ENCODE results near the gene TCL1B.

The TCL1B gene

GRCh38 chr14:95679148-95679815, 6.9 kb upstream of the TCL1B start:
- no peak for TF ChIP-seq CTCF (conservative IDR thresholded peaks at IDR 0.05; ENCODE audit: control insufficient read depth, insufficient read depth, low read depth, low read length)
- no peak for DNase-seq (ENCODE audit: low read depth)

GRCh38 chr14:95679998-95680735, 6.1 kb upstream of the TCL1B start:
- no peak overlapping the region for H3K4me3 ChIP-seq (ENCODE audit: control insufficient read depth, low read depth, low read length)
- no peak for TF ChIP-seq CTCF (conservative IDR thresholded peaks at IDR 0.05; ENCODE audit: control insufficient read depth, insufficient read depth, low read depth, low read length)
- DNase-seq (ENCODE audit: low read depth): no peak

More at GRCh38 chr14:95679148-95679815, 6.9 kb upstream of the TCL1B start:
- no peak overlapping the region for H3K4me3 ChIP-seq (ENCODE audit: control insufficient read depth, low read depth, low read length)

- DNase-seq (ENCODE audit: low read depth): no peak
- no peak overlapping the region for H3K4me3 ChIP-seq (ENCODE audit: control insufficient read depth, low read depth, low read length)
- TF ChIP-seq CTCF (conservative IDR thresholded peaks at IDR 0.05; ENCODE audit: control insufficient read depth, insufficient read depth, low read depth, low read length): no peak
Measured at GRCh38 chr14:95681153-95681552, 5.1 kb upstream of the TCL1B start.

- DNase-seq (ENCODE audit: low read depth): peak; percentile 15
- peak; percentile 49 for TF ChIP-seq CTCF (conservative IDR thresholded peaks at IDR 0.05; ENCODE audit: control insufficient read depth, insufficient read depth, low read depth, low read length)
- no peak overlapping the region for H3K4me3 ChIP-seq (ENCODE audit: control insufficient read depth, low read depth, low read length)
Measured at GRCh38 chr14:95683793-95684192, 2.4 kb upstream of the TCL1B start.

GRCh38 chr14:95686935-95687334, 709 bp downstream of the TCL1B start:
- no peak for DNase-seq (ENCODE audit: low read depth)
- H3K4me3 ChIP-seq (ENCODE audit: control insufficient read depth, low read depth, low read length): no peak overlapping the region
- TF ChIP-seq CTCF (conservative IDR thresholded peaks at IDR 0.05; ENCODE audit: control insufficient read depth, insufficient read depth, low read depth, low read length): no peak

- no peak overlapping the region for H3K4me3 ChIP-seq (ENCODE audit: control insufficient read depth, low read depth, low read length)
- no peak for TF ChIP-seq CTCF (conservative IDR thresholded peaks at IDR 0.05; ENCODE audit: control insufficient read depth, insufficient read depth, low read depth, low read length)
- DNase-seq (ENCODE audit: low read depth): no peak
Measured at GRCh38 chr14:95689441-95689840, 3.2 kb downstream of the TCL1B start.
